H9 (cell line): ENCODE data around the gene KCNAB3. TPM values are rescaled to one million over a fixed set of nuclear protein-coding genes. Genes with fewer than 3 reads are reported as not detected.

ENCODE experiments used
- DNase-seq: peaks from one replicate; pipeline ENCODE4 v3.0.0-alpha.2; 2017
- H2AFZ ChIP-seq: one replicate; pipeline ENCODE4 v1.6.1; 2013; ENCODE audit warnings: mild to moderate bottlenecking, low read length, control low read depth, moderate library complexity
- H2AK5ac ChIP-seq: 2 replicates; pipeline ENCODE4 v1.6.1; 2013; ENCODE audit warnings: low read length, control low read depth, mixed read lengths; ENCODE audit not compliant: insufficient read length
- H2BK120ac ChIP-seq: one replicate; pipeline ENCODE4 v1.6.1; 2013; ENCODE audit warnings: low read depth, mild to moderate bottlenecking, low read length, control low read depth, inconsistent platforms; ENCODE audit not compliant: poor library complexity, severe bottlenecking
- H2BK12ac ChIP-seq: 2 replicates; pipeline ENCODE4 v1.6.1; 2013; ENCODE audit warnings: low read length, control low read depth, mixed read lengths, low read depth; ENCODE audit not compliant: insufficient read length
- H2BK15ac ChIP-seq: 2 replicates; pipeline ENCODE4 v1.6.1; 2013; ENCODE audit warnings: low read depth, low read length, control low read depth
- H2BK20ac ChIP-seq: one replicate; pipeline ENCODE4 v1.6.1; 2013; ENCODE audit warnings: low read depth, mild to moderate bottlenecking, low read length, control low read depth, inconsistent platforms; ENCODE audit not compliant: poor library complexity, severe bottlenecking
- H2BK5ac ChIP-seq: 2 replicates; pipeline ENCODE4 v1.6.1; 2013; ENCODE audit warnings: low read length, control low read depth, mixed read lengths; ENCODE audit not compliant: insufficient read length
- H3K14ac ChIP-seq: 2 replicates; pipeline ENCODE4 v1.6.1; 2013; ENCODE audit warnings: low read length, control low read depth; ENCODE audit not compliant: insufficient read depth
- H3K18ac ChIP-seq: 2 replicates; pipeline ENCODE4 v1.6.1; 2013; ENCODE audit warnings: low read depth, mild to moderate bottlenecking, mixed read lengths, low read length, control low read depth; ENCODE audit not compliant: insufficient read length
- H3K23ac ChIP-seq: 2 replicates; pipeline ENCODE4 v1.6.1; 2013; ENCODE audit warnings: low read length, control low read depth, mixed read lengths, low read depth; ENCODE audit not compliant: insufficient read length
- H3K23me2 ChIP-seq: 2 replicates; pipeline ENCODE4 v1.6.1; 2013; ENCODE audit warnings: low read depth, mild to moderate bottlenecking, mixed read lengths, low read length, control low read depth; ENCODE audit not compliant: insufficient read length, poor library complexity, severe bottlenecking
- H3K27ac ChIP-seq: 2 replicates; pipeline ENCODE4 v1.5.1; 2013; ENCODE audit warnings: low read length, control low read depth, mixed read lengths, low read depth; ENCODE audit not compliant: insufficient read length
- H3K27me3 ChIP-seq: 2 replicates; pipeline ENCODE4 v1.6.1; 2013; ENCODE audit warnings: low read length, control low read depth, inconsistent platforms; ENCODE audit not compliant: insufficient read depth
- H3K4ac ChIP-seq: 2 replicates; pipeline ENCODE4 v1.6.1; 2013; ENCODE audit warnings: low read depth, mild to moderate bottlenecking, control low read depth, inconsistent platforms, low read length, moderate library complexity
- H3K4me1 ChIP-seq: 2 replicates; pipeline ENCODE4 v1.6.1; 2013; ENCODE audit warnings: low read length, control low read depth, inconsistent platforms; ENCODE audit not compliant: insufficient read depth
- H3K4me2 ChIP-seq: 2 replicates; pipeline ENCODE4 v1.6.1; 2013; ENCODE audit warnings: low read length, control low read depth, mixed read lengths; ENCODE audit not compliant: insufficient read length, insufficient read depth
- H3K56ac ChIP-seq: 2 replicates; pipeline ENCODE4 v1.6.1; 2013; ENCODE audit warnings: low read depth, mild to moderate bottlenecking, mixed read lengths, low read length, control low read depth; ENCODE audit not compliant: insufficient read length
- H3K79me1 ChIP-seq: 2 replicates; pipeline ENCODE4 v1.6.1; 2013; ENCODE audit warnings: low read depth, mild to moderate bottlenecking, moderate library complexity, low read length, control low read depth, inconsistent platforms; ENCODE audit not compliant: insufficient read depth, poor library complexity, severe bottlenecking
- H3K79me2 ChIP-seq: 2 replicates; pipeline ENCODE4 v1.6.1; 2013; ENCODE audit warnings: low read length, control low read depth, inconsistent platforms; ENCODE audit not compliant: insufficient read depth
- H3K9ac ChIP-seq: 2 replicates; pipeline ENCODE4 v1.6.1; 2013; ENCODE audit warnings: low read length, control low read depth, mixed read lengths; ENCODE audit not compliant: insufficient read length; ENCODE audit errors: extremely low read depth
- H3K9me3 ChIP-seq: one replicate; pipeline ENCODE4 v1.6.1; 2013; ENCODE audit warnings: low read depth, low read length, inconsistent platforms; ENCODE audit not compliant: control insufficient read depth
- H3T11ph ChIP-seq: one replicate; pipeline ENCODE4 v1.6.1; 2013; ENCODE audit warnings: mild to moderate bottlenecking, low read length, control low read depth, inconsistent platforms
- H4K20me1 ChIP-seq: one replicate; pipeline ENCODE4 v1.6.1; 2013; ENCODE audit not compliant: control insufficient read depth, insufficient read length, insufficient read depth
- H4K5ac ChIP-seq: 2 replicates; pipeline ENCODE4 v1.6.1; 2013; ENCODE audit warnings: low read depth, mild to moderate bottlenecking, mixed read lengths, low read length, control low read depth; ENCODE audit not compliant: insufficient read length
- H4K8ac ChIP-seq: replicated peaks from 2 replicates; pipeline ENCODE4 v1.6.1; 2013; ENCODE audit warnings: low read length, control low read depth, mixed read lengths, low read depth; ENCODE audit not compliant: insufficient read length
- H4K91ac ChIP-seq: 2 replicates; pipeline ENCODE4 v1.6.1; 2013; ENCODE audit warnings: low read depth, mild to moderate bottlenecking, moderate library complexity, mixed read lengths, low read length, control low read depth; ENCODE audit not compliant: insufficient read length
- H3K27ac Mint-ChIP-seq, 3 experiments: 2 replicates in 2 of 3; 3 replicates in 1 of 3; pipeline ENCODE4 v1.8.0; 2020 to 2021; ENCODE audit warnings: mixed read lengths in 3 of 3, mild to moderate bottlenecking in 1 of 3, moderate library complexity in 1 of 3
- H3K27me3 Mint-ChIP-seq: 2 replicates; pipeline ENCODE4 v1.8.0; 2021; ENCODE audit warnings: low read depth, mild to moderate bottlenecking, moderate library complexity, mixed read lengths
- H3K36me3 Mint-ChIP-seq, 3 experiments: 2 replicates in 2 of 3; 3 replicates in 1 of 3; pipeline ENCODE4 v1.8.0; 2020 to 2021; ENCODE audit warnings: low read depth in 3 of 3, mixed read lengths in 3 of 3; ENCODE audit not compliant: insufficient read depth in 1 of 3
- H3K4me1 Mint-ChIP-seq, 2 experiments: 2 replicates each; pipeline ENCODE4 v1.8.0; 2020; ENCODE audit warnings: mixed read lengths in 2 of 2
- H3K4me3 Mint-ChIP-seq, 2 experiments: 2 replicates in 1 of 2; 3 replicates in 1 of 2; pipeline ENCODE4 v1.8.0; 2020 to 2021; ENCODE audit warnings: mild to moderate bottlenecking in 2 of 2, mixed read lengths in 2 of 2, moderate library complexity in 1 of 2
- H3K9me3 Mint-ChIP-seq, 2 experiments: 2 replicates in 1 of 2; 3 replicates in 1 of 2; pipeline ENCODE4 v1.8.0; 2020; ENCODE audit warnings: mild to moderate bottlenecking in 2 of 2, mixed read lengths in 2 of 2, moderate library complexity in 1 of 2
- CTCF ChIP-seq: fragments of 200-600 bp; sonication (generic); conservative IDR thresholded peaks from 3 replicates; pipeline ENCODE4 v1.8.0; 2021; ENCODE audit warnings: antibody characterized with exemption, mild to moderate bottlenecking
- WGBS: extraction: QIAGEN DNeasy Blood & Tissue Kit; methylation state at CpG from one replicate; pipeline ENCODE4 v1.1.7; 2013; ENCODE audit warnings: missing lambda C conversion rate, low lambda C conversion rate, mixed read lengths; ENCODE audit not compliant: insufficient read length; ENCODE audit errors: extremely low coverage; 5-methylcytosine and 5-hydroxymethylcytosine counted together
- total RNA-seq: library from RNA; stranded (reverse); gene quantifications from 2 replicates; pipeline ENCODE4 v1.2.1, GENCODE V29; 2021

KCNAB3 gene
- total RNA-seq, 1 experiment from 2014 or later, result 6.4 TPM

GRCh38 chr17:7932949-7933348 is 3.3 kb upstream of the KCNAB3 start:
- no peak overlapping the region for H2BK12ac ChIP-seq
- Mint-ChIP-seq H3K4me3 (peak overlapping the region; percentile 93 to 94), H3K36me3 (peaks cover 4 to 29% (median 25%) of the 10 kb centered on the region in 3 experiments; a peak in 5 of 7 replicates), H3K9me3 (no peaks in the 10 kb centered on the region), H3K27me3 (peaks cover 21% of the 10 kb centered on the region), H3K4me1 (peaks cover 27 to 28% of the 10 kb centered on the region in 2 experiments), H3K27ac (peak overlapping the region in 1 of 3 experiments; percentile 45; a peak in 1 of 7 replicates)
- no peak overlapping the region for H4K91ac ChIP-seq
- H2AK5ac ChIP-seq, result no peak overlapping the region
- H4K8ac ChIP-seq, result no peak overlapping the region
- H3K4me2 ChIP-seq, result peak overlapping the region; percentile 96
- peaks cover 14% of the 10 kb centered on the region for H3K23me2 ChIP-seq
- no peaks in the 10 kb centered on the region for H3K9me3 ChIP-seq
- H2AFZ ChIP-seq, result no peak overlapping the region
- H4K5ac ChIP-seq, result no peak overlapping the region
- H3K79me1 ChIP-seq, result no peaks in the 10 kb centered on the region
- no peak overlapping the region for H2BK20ac ChIP-seq
- H4K20me1 ChIP-seq, result no peaks in the 10 kb centered on the region
- peak; percentile 23; the same call in 2 of the 3 replicates for TF ChIP-seq CTCF
- H3K27ac ChIP-seq, result no peak overlapping the region
- H3K27me3 ChIP-seq, result peaks cover 10% of the 10 kb centered on the region; the same call in 1 of the 2 replicates
- WGBS, result no CpG with 5 or more reads among the region's 16 CpGs
- no peak overlapping the region for H2BK15ac ChIP-seq
- H2BK5ac ChIP-seq, result no peak overlapping the region
- no peak overlapping the region for H3K4ac ChIP-seq
- no peaks in the 10 kb centered on the region for H3K4me1 ChIP-seq
- peak; percentile 67 for DNase-seq
- no peak overlapping the region for H3K18ac ChIP-seq
- no peak overlapping the region for H3K23ac ChIP-seq
- no peak overlapping the region for H3T11ph ChIP-seq
- no peak overlapping the region for H2BK120ac ChIP-seq
- H3K9ac ChIP-seq, result peak overlapping the region; percentile 37
- no peak overlapping the region for H3K14ac ChIP-seq
- no peaks in the 10 kb centered on the region for H3K79me2 ChIP-seq
- no peak overlapping the region for H3K56ac ChIP-seq
